ENCODE measurements around the gene SCN2A. TPM values are rescaled to one million over a fixed set of nuclear protein-coding genes. Genes with fewer than 3 reads are reported as not detected.
A peak's percentile ranks its signal among the peaks of the same experiment; 100 is the strongest.

SCN2A gene
- total RNA-seq, 2 donors from 2014 or later, result 0.99 to 1.8 TPM

- Histone ChIP-seq H3K9me3 (no peaks in the 10 kb centered on the region), H3K27me3 (no peaks in the 10 kb centered on the region), H3K36me3 (replicated peaks in 1 of 2; ENCODE audit: insufficient read depth in 1 of 2, low read depth in 2 of 2) (no peaks in the 10 kb centered on the region), H3K4me1 (no peaks in the 10 kb centered on the region), H3K27ac (no peak overlapping the region), H3K4me3 (no peak overlapping the region)
- no peak for DNase-seq
- WGBS, 2 donors, result 11 to 25% methylated on average over 2 of the region's 2 CpGs
- intact Hi-C loops (cut with DNase I), result no loop called here
- ATAC-seq, result no peak
- TF ChIP-seq CTCF (IDR thresholded peaks at IDR 0.05), result no peak
- TF ChIP-seq POLR2A (IDR thresholded peaks at IDR 0.05), result no peak
These were observed 118.5 kb downstream of the SCN2A start for GRCh38 chr2:165357758-165358157.

GRCh38 chr2:165361514-165361913, 122.3 kb downstream of the SCN2A start:
- Histone ChIP-seq H3K27ac (no peak overlapping the region), H3K4me1 (no peaks in the 10 kb centered on the region), H3K36me3 (replicated peaks in 1 of 2; ENCODE audit: insufficient read depth in 1 of 2, low read depth in 2 of 2) (no peaks in the 10 kb centered on the region), H3K4me3 (no peak overlapping the region), H3K27me3 (no peaks in the 10 kb centered on the region), H3K9me3 (no peaks in the 10 kb centered on the region)
- TF ChIP-seq POLR2A (IDR thresholded peaks at IDR 0.05) (no peak), CTCF (IDR thresholded peaks at IDR 0.05) (no peak)
- DNase-seq (no peak), ATAC-seq (no peak)
- 78 to 82% methylated on average over 4 of the region's 4 CpGs for WGBS, 2 donors
- intact Hi-C loops (cut with DNase I), result no loop called here

DNA sequence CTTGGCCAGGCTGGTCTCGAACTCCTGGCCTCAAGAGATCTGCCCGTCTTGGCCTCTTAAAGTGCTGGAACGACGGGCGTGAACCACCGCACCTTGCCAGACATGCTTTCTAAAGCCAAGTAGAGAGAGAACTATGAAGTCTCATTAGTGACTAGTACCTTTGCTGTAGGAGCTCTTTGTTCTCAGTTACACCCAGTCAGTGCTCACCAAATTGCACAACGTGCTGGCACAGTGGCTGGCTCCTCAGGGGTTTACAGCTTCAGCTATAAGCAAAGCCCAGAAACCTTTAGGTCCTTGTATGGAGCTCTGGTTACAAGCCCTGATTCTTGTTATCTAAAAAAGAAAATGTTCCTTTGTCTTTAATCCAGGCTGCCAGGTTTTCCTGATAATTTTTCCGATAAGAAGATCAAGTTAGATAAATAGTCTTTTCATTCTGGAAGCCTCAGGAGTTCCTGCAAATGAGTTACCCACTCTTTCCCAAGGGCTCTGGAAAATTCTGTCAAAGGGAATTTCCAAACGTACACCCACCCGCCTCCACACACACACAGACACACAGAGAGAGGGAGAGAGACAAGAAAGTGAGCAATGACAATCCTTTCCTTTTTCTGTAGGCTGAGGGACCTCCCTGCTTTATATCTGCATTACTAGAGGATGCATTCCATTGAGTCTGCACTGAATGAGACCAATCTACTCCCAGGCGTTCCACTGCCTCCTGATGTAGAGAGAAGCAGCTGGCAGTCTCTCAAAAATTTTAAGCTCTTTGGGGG, 130.1 kb downstream of the SCN2A start:
- Histone ChIP-seq H3K27me3 (no peaks in the 10 kb centered on the region), H3K9me3 (no peaks in the 10 kb centered on the region), H3K27ac (peak overlapping the region in 3 of 4 donors; percentile 12 to 73 (median 65)), H3K4me1 (no peaks in the 10 kb centered on the region), H3K36me3 (replicated peaks in 1 of 2; ENCODE audit: insufficient read depth in 1 of 2, low read depth in 2 of 2) (no peaks in the 10 kb centered on the region), H3K4me3 (no peak overlapping the region)
- WGBS, 2 donors, result 40 to 53% methylated on average over 10 to 11 of the region's 11 CpGs
- peak; percentile 90 for ATAC-seq
- peak; percentile 43 to 65 (median 48) for DNase-seq
- intact Hi-C loops (cut with DNase I), result no loop called here
- no peak for TF ChIP-seq CTCF (IDR thresholded peaks at IDR 0.05)
- no peak for TF ChIP-seq POLR2A (IDR thresholded peaks at IDR 0.05)

DNA sequence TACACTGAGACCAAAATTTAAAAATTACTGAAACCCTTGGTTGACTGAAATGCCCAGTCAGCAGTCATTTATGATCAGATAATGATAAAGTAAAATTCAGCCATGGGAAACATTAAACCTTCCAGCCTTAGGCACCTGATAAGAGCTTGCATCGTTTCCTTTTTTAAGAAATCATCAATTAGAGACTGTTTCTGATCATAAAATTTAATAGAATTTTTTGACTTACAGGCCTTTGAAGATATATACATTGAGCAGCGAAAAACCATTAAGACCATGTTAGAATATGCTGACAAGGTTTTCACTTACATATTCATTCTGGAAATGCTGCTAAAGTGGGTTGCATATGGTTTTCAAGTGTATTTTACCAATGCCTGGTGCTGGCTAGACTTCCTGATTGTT, 130.7 kb downstream of the SCN2A start:
- Histone ChIP-seq H3K4me3 (no peak overlapping the region), H3K4me1 (no peaks in the 10 kb centered on the region), H3K9me3 (no peaks in the 10 kb centered on the region), H3K27me3 (no peaks in the 10 kb centered on the region), H3K27ac (peak overlapping the region in 2 of 4 donors; percentile 65), H3K36me3 (replicated peaks in 1 of 2; ENCODE audit: insufficient read depth in 1 of 2, low read depth in 2 of 2) (no peaks in the 10 kb centered on the region)
- TF ChIP-seq POLR2A (IDR thresholded peaks at IDR 0.05) (no peak), CTCF (IDR thresholded peaks at IDR 0.05) (no peak)
- intact Hi-C loops (cut with DNase I), result no loop called here
- peak; percentile 2 for ATAC-seq
- 55 to 57% methylated on average over 2 of the region's 2 CpGs for WGBS, 2 donors
- no peak for DNase-seq

DNA sequence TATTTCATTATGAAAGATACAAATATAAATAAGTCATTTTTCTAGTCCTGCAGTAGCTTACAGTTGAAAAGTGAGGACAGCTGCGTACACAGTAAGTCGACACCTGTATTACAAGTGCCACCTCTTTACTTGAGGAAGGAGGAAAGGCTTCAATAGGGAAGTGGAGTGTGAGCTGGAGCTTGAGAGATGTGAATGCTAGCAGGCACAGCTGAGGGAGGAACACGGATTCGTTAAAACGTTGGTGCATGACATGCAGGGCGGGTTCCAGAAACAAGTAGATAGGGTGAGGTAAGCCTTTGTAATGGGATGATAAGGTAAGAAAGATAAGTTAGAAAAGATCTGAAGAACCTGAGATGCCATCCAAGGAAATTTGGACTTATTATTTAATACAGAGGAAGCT, 132.1 kb downstream of the SCN2A start:
- WGBS, 2 donors, result 47 to 53% methylated on average over 6 of the region's 6 CpGs

More for the DNA sequence above, 132.1 kb downstream of the SCN2A start:
- Histone ChIP-seq H3K27me3 (no peaks in the 10 kb centered on the region), H3K4me3 (no peak overlapping the region), H3K27ac (no peak overlapping the region), H3K9me3 (no peaks in the 10 kb centered on the region), H3K36me3 (replicated peaks in 1 of 2; ENCODE audit: insufficient read depth in 1 of 2, low read depth in 2 of 2) (no peaks in the 10 kb centered on the region), H3K4me1 (no peaks in the 10 kb centered on the region)
- no peak for DNase-seq
- intact Hi-C loops (cut with DNase I), result no loop called here
- TF ChIP-seq POLR2A (IDR thresholded peaks at IDR 0.05), result no peak
- TF ChIP-seq CTCF (IDR thresholded peaks at IDR 0.05), result no peak
- no peak for ATAC-seq

All from body of pancreas (tissue), 4 donors.